GM21367 (cell line): Measurements from ENCODE around the gene SEC14L1.

Experiments used
- ATAC-seq: cut with Tn5 transposase; IDR thresholded peaks from one replicate; pipeline ENCODE4 v1.9.1; 2021; ENCODE audit not compliant: unreplicated experiment

SEC14L1 gene

DNA sequence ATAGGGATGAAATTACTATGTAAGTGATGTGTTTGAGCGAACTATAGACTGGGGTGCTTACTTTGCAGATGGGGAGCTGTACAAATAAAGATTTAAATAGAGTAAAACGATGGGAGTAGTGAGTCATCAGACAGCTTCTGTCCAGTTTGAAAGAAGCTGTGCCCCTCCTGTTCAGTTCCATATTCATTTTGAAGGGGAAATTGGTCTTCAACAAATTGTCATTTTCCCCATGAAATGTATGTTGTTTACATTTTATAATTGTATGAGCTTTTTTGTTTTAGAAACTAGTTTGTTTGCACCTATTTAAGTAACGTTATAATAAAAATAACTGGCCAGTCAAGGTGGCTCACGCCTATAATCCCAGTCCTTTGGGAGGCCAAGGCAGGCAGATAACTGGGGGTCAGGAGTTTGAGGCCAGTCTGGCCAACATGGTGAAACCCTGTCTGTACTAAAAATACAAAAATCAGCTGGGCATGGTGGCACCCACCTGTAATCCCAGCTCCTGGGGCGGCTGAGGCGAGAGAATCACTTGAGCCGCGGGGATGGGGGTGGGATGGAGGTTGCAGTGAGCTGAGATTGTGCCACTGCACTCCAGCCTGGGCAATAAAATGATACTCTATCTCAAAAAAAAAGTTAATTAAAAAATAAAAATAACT, 20.2 kb downstream of the SEC14L1 start:
- no peak for ATAC-seq

DNA sequence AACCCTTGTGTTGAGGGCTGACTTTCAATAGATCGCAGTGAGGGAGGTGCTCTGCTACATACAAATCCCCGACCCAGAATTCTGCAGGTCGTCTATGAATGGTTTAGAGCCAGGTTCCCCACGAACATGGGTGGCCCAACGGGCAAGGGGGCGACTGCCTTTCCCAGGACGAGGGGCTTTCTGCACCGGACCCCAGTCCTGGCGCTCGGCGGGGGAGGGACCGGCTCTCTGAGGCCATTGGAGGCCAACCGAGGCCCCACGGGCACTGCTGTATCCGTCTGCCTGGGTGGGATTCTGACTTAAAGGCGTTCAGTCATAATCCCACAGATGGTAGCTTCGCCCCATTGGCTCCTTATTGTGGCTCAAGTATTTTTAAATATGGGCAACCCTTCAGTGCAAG, 21.2 kb downstream of the SEC14L1 start:
- ATAC-seq, result no peak

- ATAC-seq, result no peak
Measured at GRCh38 chr17:77163001-77163400, 22.2 kb downstream of the SEC14L1 start.

DNA sequence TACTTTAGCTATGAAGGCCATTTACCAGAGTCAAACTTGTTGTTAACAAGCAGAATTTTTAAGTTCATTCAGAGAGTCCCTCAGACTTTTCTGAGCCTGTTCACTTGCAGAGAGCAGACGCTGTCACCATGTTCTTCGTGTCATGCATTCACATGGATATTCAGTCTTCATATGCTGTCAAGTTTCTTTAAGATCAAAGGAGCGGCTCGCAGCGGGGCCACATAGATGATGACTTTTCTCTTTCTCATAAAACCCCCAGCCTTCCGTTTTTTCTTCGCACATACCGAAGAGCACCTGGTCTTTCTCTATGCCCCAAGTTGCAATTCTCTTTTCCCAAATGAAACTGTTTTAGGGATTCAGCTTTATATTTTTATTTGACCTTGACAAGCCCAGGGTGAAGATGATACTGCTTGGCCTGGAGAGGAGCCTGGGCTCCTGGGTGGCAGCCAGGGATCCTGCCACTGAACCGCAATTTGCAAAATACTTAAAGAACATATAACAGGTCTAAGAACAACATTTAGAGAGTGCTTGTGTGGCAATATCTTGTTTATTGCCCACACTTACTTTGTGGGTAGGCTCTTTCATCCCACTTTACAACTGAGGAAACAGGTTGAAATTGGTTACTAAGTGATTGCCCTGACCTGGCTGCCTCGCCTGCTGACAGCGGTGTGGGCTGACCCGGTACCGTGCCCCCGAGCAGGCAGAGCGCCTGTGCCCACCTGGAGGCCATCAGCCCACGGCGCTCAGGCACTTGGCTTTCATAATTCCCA, 22.9 kb downstream of the SEC14L1 start:
- ATAC-seq, result no peak

GRCh38 chr17:77164483-77165091, 23.8 kb downstream of the SEC14L1 start:
- ATAC-seq, result no peak

DNA sequence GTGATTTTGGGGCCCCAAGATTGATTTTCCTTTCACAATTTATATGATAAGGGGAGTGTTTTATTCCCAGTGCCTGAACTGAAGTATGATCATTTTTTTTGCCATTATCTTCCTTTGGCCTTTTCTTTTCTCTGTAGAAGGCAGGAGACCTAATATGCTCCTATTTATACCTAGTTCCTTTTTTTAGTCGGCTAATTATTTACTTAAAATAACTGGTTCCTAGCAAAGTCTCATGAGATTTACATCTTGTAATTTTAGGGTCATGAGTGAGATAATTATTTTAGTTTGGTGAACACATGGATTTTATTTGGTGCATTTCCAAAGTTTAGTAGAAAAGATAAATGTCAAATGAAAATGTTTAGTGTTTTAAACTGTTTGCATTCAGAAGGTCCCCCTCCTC, 24.8 kb downstream of the SEC14L1 start:
- no peak for ATAC-seq

GRCh38 chr17:77167472-77168306, 26.9 kb downstream of the SEC14L1 start:
- no peak for ATAC-seq

- no peak for ATAC-seq
Measured at GRCh38 chr17:77173104-77173503, 32.3 kb downstream of the SEC14L1 start.

- ATAC-seq, result no peak
Measured at GRCh38 chr17:77174928-77175661, 34.3 kb downstream of the SEC14L1 start.

GRCh38 chr17:77177002-77177741, 36.4 kb downstream of the SEC14L1 start:
- ATAC-seq, result no peak

- ATAC-seq, result no peak
Measured at GRCh38 chr17:77178050-77178449, 37.3 kb downstream of the SEC14L1 start.

- ATAC-seq, result no peak
Measured at GRCh38 chr17:77178563-77178962, 37.8 kb downstream of the SEC14L1 start.

DNA sequence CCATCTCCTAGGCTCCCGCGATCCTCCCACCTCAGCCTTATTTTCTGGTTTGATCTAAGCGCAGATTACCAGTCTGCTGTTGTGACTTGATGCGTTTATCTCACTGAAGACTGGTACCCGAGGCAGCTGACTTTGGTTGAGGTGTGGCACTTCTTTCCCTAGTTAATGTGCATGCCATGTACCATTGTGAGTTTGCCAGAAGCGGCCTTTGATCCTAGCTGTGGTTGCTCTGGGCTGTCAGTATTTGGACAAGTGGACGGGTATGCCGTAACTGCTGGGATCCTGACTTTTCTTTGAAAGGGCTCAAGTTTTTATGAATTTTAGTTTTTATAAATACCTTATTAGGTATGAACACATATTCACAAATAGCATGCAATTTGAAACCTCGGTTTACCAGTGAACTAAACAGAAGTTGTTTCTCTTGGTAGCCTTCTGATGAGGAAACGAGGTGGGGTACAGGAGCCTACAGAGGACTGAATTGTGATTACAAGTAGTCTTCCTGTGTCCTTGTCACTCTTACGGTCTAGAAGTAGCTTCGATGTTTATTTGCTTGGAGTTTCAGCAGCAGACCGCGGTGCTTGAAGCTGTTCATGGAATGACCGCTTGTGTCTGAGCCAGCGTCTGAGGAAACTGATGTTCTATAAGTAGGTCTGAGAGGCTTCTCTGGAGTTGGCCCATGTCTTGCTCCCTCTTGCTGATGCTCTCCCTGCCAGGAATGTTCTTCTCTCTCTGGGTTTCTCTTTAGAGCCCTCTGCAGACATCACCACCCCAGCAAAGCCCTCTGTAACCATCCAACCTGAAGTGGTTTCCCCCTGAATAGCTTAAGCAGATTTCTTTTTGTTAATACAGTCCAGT, 40.0 kb downstream of the SEC14L1 start:
- ATAC-seq, result no peak

GRCh38 chr17:77182205-77183172, 41.7 kb downstream of the SEC14L1 start:
- ATAC-seq, result no peak

DNA sequence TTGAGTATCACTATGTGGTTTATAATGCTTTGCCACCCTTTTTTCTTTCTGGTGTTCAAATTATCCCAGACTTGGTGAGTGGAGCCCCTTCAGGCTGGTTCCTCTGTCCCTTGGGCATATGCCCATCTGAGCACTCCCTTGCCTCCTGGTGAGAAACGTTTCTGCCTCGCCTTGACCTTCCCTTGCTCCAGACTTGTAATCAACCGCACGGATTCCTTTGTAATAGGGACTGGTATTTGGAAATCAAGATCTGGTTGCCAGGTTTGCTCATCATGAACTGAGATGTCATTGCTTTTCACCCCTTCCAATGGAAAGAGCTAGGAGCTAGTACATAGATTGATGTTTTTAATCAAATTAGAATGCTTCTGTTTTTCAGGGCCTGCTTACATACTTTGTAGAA, 43.7 kb downstream of the SEC14L1 start:
- ATAC-seq, result no peak

- ATAC-seq, result no peak
Measured at GRCh38 chr17:77185137-77185536, 44.4 kb downstream of the SEC14L1 start.

- ATAC-seq, result no peak
Measured at GRCh38 chr17:77186141-77186604, 45.4 kb downstream of the SEC14L1 start.
